Measurements from ENCODE around the gene PSME3. TPM values are rescaled to one million over a fixed set of nuclear protein-coding genes. Genes with fewer than 3 reads are reported as not detected.
"Not testable (repeated sequence)": the region's sequence is repeated elsewhere in the genome, so short reads cannot be mapped to it uniquely, and the experiment has no call there.

Gene PSME3
- polyA plus RNA-seq, 1 donor from 2014 or later: 56.6 TPM

- Histone ChIP-seq H3K4me2 (ENCODE audit: low read length) (no peak overlapping the region), H3K36me3 (ENCODE audit: insufficient read depth, low read length) (no peaks in the 10 kb centered on the region), H3F3A (ENCODE audit: insufficient read depth, low read length, poor library complexity, severe bottlenecking) (no peaks in the 10 kb centered on the region), H3K79me2 (replicated peaks; ENCODE audit: insufficient read depth, low read length) (no peaks in the 10 kb centered on the region), H3K9me3 (ENCODE audit: low read length) (no peaks in the 10 kb centered on the region), H3K9me2 (ENCODE audit: insufficient read depth, low read length) (no peaks in the 10 kb centered on the region), H4K20me1 (ENCODE audit: insufficient read depth) (no peaks in the 10 kb centered on the region), H3K27ac (ENCODE audit: low read length) (no peak overlapping the region), H3K27me3 (ENCODE audit: insufficient read depth, low read depth, low read length) (no peaks in the 10 kb centered on the region), H3K9ac (ENCODE audit: low read length) (no peak overlapping the region), H2AFZ (ENCODE audit: low read depth, low read length) (no peak overlapping the region), H3K4me3 (ENCODE audit: low read length) (no peak overlapping the region)
- no peak for TF ChIP-seq POLR2AphosphoS5 (IDR thresholded peaks at IDR 0.05)
- TF ChIP-seq CTCF (IDR thresholded peaks at IDR 0.05; ENCODE audit: poor library complexity, severe bottlenecking): no peak
- no peak for TF ChIP-seq EP300 (conservative IDR thresholded peaks at IDR 0.05; ENCODE audit: poor library complexity, severe bottlenecking)
- no peak for TF ChIP-seq MXI1 (conservative IDR thresholded peaks at IDR 0.05; ENCODE audit: poor library complexity, severe bottlenecking)
- no peak for TF ChIP-seq RAD21 (conservative IDR thresholded peaks at IDR 0.05)
- TF ChIP-seq EZH2 (IDR thresholded peaks at IDR 0.05; ENCODE audit: borderline replicate concordance, insufficient read depth, low read length, poor library complexity, severe bottlenecking): no peak
- no peak for TF ChIP-seq TAF1 (IDR thresholded peaks at IDR 0.05; ENCODE audit: low read depth)
- TF ChIP-seq REST (IDR thresholded peaks at IDR 0.05; ENCODE audit: borderline replicate concordance): no peak
- no peak for TF ChIP-seq SMC3 (conservative IDR thresholded peaks at IDR 0.05; ENCODE audit: poor library complexity)
These were observed 21.9 kb downstream of the PSME3 start for GRCh38 chr17:42855048-42855596.

GRCh38 chr17:42856093-42856492 is 22.9 kb downstream of the PSME3 start:
- not testable (repeated sequence) for H3K36me3 ChIP-seq (ENCODE audit: insufficient read depth, low read length); H3K9ac ChIP-seq (ENCODE audit: low read length); H3K79me2 ChIP-seq (replicated peaks; ENCODE audit: insufficient read depth, low read length); H3K4me2 ChIP-seq (ENCODE audit: low read length); H2AFZ ChIP-seq (ENCODE audit: low read depth, low read length); H3K27ac ChIP-seq (ENCODE audit: low read length); H3K9me3 ChIP-seq (ENCODE audit: low read length); H3K27me3 ChIP-seq (ENCODE audit: insufficient read depth, low read depth, low read length); H3K4me3 ChIP-seq (ENCODE audit: low read length); H3K9me2 ChIP-seq (ENCODE audit: insufficient read depth, low read length); H3F3A ChIP-seq (ENCODE audit: insufficient read depth, low read length, poor library complexity, severe bottlenecking); H4K20me1 ChIP-seq (ENCODE audit: insufficient read depth)

GRCh38 chr17:42856516-42856915 is 23.3 kb downstream of the PSME3 start:
- not testable (repeated sequence) for H3K27ac ChIP-seq (ENCODE audit: low read length); H3K27me3 ChIP-seq (ENCODE audit: insufficient read depth, low read depth, low read length); H3K9ac ChIP-seq (ENCODE audit: low read length); H3K4me2 ChIP-seq (ENCODE audit: low read length); H3K4me3 ChIP-seq (ENCODE audit: low read length); H3K36me3 ChIP-seq (ENCODE audit: insufficient read depth, low read length); H3K9me3 ChIP-seq (ENCODE audit: low read length); H3F3A ChIP-seq (ENCODE audit: insufficient read depth, low read length, poor library complexity, severe bottlenecking); H2AFZ ChIP-seq (ENCODE audit: low read depth, low read length); H4K20me1 ChIP-seq (ENCODE audit: insufficient read depth); H3K9me2 ChIP-seq (ENCODE audit: insufficient read depth, low read length); H3K79me2 ChIP-seq (replicated peaks; ENCODE audit: insufficient read depth, low read length)

Data from neural cell (in vitro differentiated cells).